SU-DHL-6 (cell line): ENCODE measurements around the gene DNAH7.

Experiments
- H2AFZ ChIP-seq: fragments of 200-600 bp; sonication (generic); 2 replicates; pipeline ENCODE4 v1.6.1; 2014; ENCODE audit warnings: low read depth, mild to moderate bottlenecking, moderate library complexity, mixed read lengths, antibody characterized with exemption, low read length; ENCODE audit not compliant: severe bottlenecking
- H3F3A ChIP-seq: fragments of 200-600 bp; shearing (Covaris generic); 2 replicates; pipeline ENCODE4 v1.6.0; 2016; ENCODE audit warnings: antibody characterized with exemption, mild to moderate bottlenecking; ENCODE audit not compliant: insufficient read depth
- H3K27ac ChIP-seq: fragments of 200-600 bp; sonication (generic); 2 replicates; pipeline ENCODE4 v1.5.1; 2016; ENCODE audit warnings: low read depth, mild to moderate bottlenecking, low read length, moderate library complexity, mixed read lengths
- H3K27me3 ChIP-seq: fragments of 200-600 bp; sonication (generic), shearing (Covaris generic); 2 replicates; pipeline ENCODE4 v1.6.0; 2014; ENCODE audit warnings: mild to moderate bottlenecking, low read length
- H3K36me3 ChIP-seq: fragments of 200-600 bp; sonication (generic); 2 replicates; pipeline ENCODE4 v1.6.1; 2014; ENCODE audit warnings: mild to moderate bottlenecking, low read length, mixed read lengths
- H3K4me2 ChIP-seq: fragments of 300-600, 200-600 bp; shearing (Covaris generic), sonication (generic); 2 replicates; pipeline ENCODE4 v1.6.0; 2014; ENCODE audit warnings: low read length, low read depth, mild to moderate bottlenecking; ENCODE audit not compliant: poor library complexity, severe bottlenecking
- H3K4me3 ChIP-seq: fragments of 200-600 bp; sonication (generic); 2 replicates; pipeline ENCODE4 v1.5.1; 2014; ENCODE audit warnings: antibody characterized with exemption, low read length, mild to moderate bottlenecking, mixed read lengths; ENCODE audit not compliant: insufficient read depth, poor library complexity, severe bottlenecking
- H3K79me2 ChIP-seq: fragments of 200-600 bp; sonication (generic); 2 replicates; pipeline ENCODE4 v1.6.1; 2014; ENCODE audit warnings: mild to moderate bottlenecking, low read length, moderate library complexity; ENCODE audit not compliant: insufficient read depth
- H3K9ac ChIP-seq: fragments of 200-600 bp; sonication (generic); 2 replicates; pipeline ENCODE4 v1.7.0; 2014; ENCODE audit warnings: mild to moderate bottlenecking, low read length
- H3K9me2 ChIP-seq: fragments of 200-600 bp; sonication (generic); replicated peaks from 2 replicates; pipeline ENCODE4 v1.6.1; 2014; ENCODE audit warnings: low read length; ENCODE audit not compliant: insufficient read depth
- H3K9me3 ChIP-seq: fragments of 200-600 bp; sonication (generic); 2 replicates; pipeline ENCODE4 v1.6.1; 2014; ENCODE audit warnings: low read length, mixed read lengths; ENCODE audit not compliant: insufficient read depth
- H4K20me1 ChIP-seq: fragments of 200-600 bp; sonication (generic); 2 replicates; pipeline ENCODE4 v1.6.1; 2014; ENCODE audit warnings: low read depth, mild to moderate bottlenecking, antibody characterized with exemption, low read length, moderate library complexity, mixed read lengths
- EZH2phosphoT487 ChIP-seq: fragments of 200-600 bp; sonication (generic), shearing (Covaris generic); conservative IDR thresholded peaks from 2 replicates; pipeline ENCODE4 v1.6.1; 2018; ENCODE audit warnings: mild to moderate bottlenecking, antibody characterized with exemption, low read length, moderate library complexity, mixed read lengths
- TF ChIP-seq, protein P1 (sequence below): fragments of 200-600 bp; sonication (generic); IDR thresholded peaks from one replicate; pipeline ENCODE4 v1.5.1; 2017; ENCODE audit warnings: antibody characterized with exemption, mild to moderate bottlenecking, low read length, moderate library complexity; ENCODE audit not compliant: insufficient read depth, poor library complexity, severe bottlenecking

Gene DNAH7

DNA sequence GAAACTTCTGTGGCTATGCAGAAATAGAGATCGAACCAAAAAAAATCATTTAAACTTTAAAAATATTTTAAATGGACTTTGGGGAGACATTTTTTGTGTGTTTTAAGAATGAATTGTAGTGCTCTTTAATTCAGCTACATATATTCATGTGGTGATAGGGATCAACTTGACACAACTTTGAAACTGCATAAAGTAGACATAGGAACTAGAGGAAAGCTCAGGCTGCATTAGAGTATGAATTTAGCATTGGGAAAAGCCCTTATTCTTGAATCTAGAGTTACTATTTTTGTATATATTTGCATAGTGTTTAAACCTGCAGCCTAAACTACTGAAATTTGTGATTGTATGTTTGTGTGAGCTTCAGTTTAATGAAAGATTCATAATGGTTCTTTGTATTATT is 333.3 kb downstream of the DNAH7 start:
- Histone ChIP-seq H3K79me2 (no peaks in the 10 kb centered on the region), H4K20me1 (no peaks in the 10 kb centered on the region), H3K9ac (no peak overlapping the region), H3K9me3 (no peaks in the 10 kb centered on the region), H2AFZ (no peak overlapping the region), H3K36me3 (no peaks in the 10 kb centered on the region), H3K27ac (no peak overlapping the region), H3K27me3 (no peaks in the 10 kb centered on the region), H3F3A (no peaks in the 10 kb centered on the region), H3K4me2 (no peak overlapping the region), H3K4me3 (no peak overlapping the region), H3K9me2 (no peaks in the 10 kb centered on the region)
- TF ChIP-seq, protein P1, sequence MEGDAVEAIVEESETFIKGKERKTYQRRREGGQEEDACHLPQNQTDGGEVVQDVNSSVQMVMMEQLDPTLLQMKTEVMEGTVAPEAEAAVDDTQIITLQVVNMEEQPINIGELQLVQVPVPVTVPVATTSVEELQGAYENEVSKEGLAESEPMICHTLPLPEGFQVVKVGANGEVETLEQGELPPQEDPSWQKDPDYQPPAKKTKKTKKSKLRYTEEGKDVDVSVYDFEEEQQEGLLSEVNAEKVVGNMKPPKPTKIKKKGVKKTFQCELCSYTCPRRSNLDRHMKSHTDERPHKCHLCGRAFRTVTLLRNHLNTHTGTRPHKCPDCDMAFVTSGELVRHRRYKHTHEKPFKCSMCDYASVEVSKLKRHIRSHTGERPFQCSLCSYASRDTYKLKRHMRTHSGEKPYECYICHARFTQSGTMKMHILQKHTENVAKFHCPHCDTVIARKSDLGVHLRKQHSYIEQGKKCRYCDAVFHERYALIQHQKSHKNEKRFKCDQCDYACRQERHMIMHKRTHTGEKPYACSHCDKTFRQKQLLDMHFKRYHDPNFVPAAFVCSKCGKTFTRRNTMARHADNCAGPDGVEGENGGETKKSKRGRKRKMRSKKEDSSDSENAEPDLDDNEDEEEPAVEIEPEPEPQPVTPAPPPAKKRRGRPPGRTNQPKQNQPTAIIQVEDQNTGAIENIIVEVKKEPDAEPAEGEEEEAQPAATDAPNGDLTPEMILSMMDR, result no peak
- TF ChIP-seq EZH2phosphoT487, result no peak

DNA sequence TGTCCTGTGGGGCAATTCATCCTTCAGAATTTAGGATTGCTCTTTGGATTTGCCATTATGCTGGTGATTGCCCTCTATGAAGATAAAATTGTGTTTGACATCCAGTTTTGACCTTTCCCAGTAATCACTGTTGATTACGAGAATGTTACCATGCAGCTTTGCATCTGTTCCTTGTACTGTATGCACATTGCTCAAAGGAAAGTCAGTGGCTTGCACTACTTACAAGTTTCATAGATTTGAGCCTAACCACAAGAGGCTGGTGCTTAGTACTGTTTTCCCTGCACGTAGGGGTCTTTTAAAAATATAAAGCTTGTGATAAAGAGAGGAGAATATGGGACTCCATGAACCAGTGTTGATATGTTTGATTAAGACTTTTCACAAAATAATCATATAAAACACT is 333.7 kb downstream of the DNAH7 start:
- H3K9me2 ChIP-seq, result no peaks in the 10 kb centered on the region
- H2AFZ ChIP-seq, result no peak overlapping the region
- no peak for TF ChIP-seq EZH2phosphoT487
- TF ChIP-seq, protein P1, result no peak
- H3K4me2 ChIP-seq, result no peak overlapping the region
- H3K9me3 ChIP-seq, result no peaks in the 10 kb centered on the region
- H3K27me3 ChIP-seq, result no peaks in the 10 kb centered on the region
- H3F3A ChIP-seq, result no peaks in the 10 kb centered on the region
- no peak overlapping the region for H3K4me3 ChIP-seq
- H3K36me3 ChIP-seq, result no peaks in the 10 kb centered on the region
- H3K9ac ChIP-seq, result no peak overlapping the region
- H4K20me1 ChIP-seq, result no peaks in the 10 kb centered on the region
- H3K27ac ChIP-seq, result no peak overlapping the region
- H3K79me2 ChIP-seq, result no peaks in the 10 kb centered on the region

DNA sequence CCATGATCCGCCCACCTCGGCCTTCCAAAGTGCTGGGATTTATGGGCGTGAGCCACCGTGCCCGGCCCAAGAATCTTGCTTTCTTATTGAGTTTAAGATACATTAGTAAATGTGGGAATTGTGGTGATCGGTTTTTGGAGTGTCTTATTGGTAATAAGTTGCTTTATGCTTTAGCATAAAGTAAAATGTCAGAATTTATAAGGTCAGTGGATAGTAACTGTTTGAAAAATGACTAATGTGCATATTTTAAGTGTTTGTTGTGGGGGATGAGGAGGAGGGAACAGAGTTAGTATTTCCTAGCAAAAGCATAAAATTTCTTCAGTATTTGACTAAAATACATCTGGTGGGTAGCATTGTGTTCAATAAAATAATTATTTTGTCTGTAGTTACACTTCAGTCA is 334.2 kb downstream of the DNAH7 start:
- no peaks in the 10 kb centered on the region for H3F3A ChIP-seq
- no peak overlapping the region for H3K4me3 ChIP-seq
- no peaks in the 10 kb centered on the region for H3K9me3 ChIP-seq
- no peaks in the 10 kb centered on the region for H3K9me2 ChIP-seq
- no peak overlapping the region for H3K27ac ChIP-seq
- no peaks in the 10 kb centered on the region for H3K27me3 ChIP-seq
- H3K4me2 ChIP-seq, result no peak overlapping the region
- H3K36me3 ChIP-seq, result no peaks in the 10 kb centered on the region
- H4K20me1 ChIP-seq, result no peaks in the 10 kb centered on the region
- TF ChIP-seq EZH2phosphoT487, result no peak
- TF ChIP-seq, protein P1, result no peak
- H3K9ac ChIP-seq, result no peak overlapping the region
- no peak overlapping the region for H2AFZ ChIP-seq
- H3K79me2 ChIP-seq, result no peaks in the 10 kb centered on the region

DNA sequence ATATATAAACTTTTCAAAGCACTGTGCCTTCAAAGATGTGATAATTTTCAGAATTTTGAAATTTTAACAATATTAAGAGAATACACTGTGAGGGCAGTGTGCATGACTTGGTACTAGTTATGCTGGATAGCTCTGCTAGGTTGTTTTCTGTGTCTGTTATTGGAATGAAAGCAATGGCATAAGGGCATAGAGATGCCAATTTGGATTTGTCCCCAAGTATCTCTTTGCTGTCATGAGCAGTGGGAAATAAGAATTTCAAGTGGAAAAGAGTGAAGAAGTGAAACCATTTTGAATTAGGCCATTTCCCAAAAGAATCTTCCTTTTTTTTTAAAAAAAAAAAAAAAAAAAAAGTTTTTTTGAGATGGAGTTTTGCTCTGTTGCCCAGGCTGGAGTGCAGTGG is 334.8 kb downstream of the DNAH7 start:
- Histone ChIP-seq H3K4me3 (no peak overlapping the region), H3K79me2 (no peaks in the 10 kb centered on the region), H3K9me2 (no peaks in the 10 kb centered on the region), H3K27ac (no peak overlapping the region), H4K20me1 (no peaks in the 10 kb centered on the region), H2AFZ (no peak overlapping the region), H3K27me3 (no peaks in the 10 kb centered on the region), H3K9me3 (no peaks in the 10 kb centered on the region), H3K4me2 (no peak overlapping the region), H3F3A (no peaks in the 10 kb centered on the region), H3K36me3 (no peaks in the 10 kb centered on the region), H3K9ac (no peak overlapping the region)
- no peak for TF ChIP-seq EZH2phosphoT487
- TF ChIP-seq, protein P1, result no peak
